ENCODE data around the gene DOK6.

DNA sequence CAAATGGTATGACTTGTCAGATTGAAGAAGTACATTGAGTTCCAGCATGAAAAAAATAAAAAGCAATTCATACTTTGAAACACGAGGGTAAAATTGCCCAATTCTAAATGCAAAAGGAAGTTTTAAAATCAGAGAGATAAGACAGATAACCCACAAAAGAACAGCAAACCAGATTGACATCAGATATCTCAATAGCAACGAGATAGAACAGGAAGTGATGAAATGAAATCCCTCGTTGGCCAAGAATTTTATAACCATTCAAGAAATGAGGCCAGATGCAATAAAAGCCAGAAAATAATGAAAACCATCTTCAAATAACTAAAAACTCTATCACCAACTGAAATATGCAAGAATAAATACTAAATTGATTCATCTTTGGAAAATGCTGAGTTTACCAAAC lies 374.1 kb downstream of the DOK6 start:
- TF ChIP-seq, protein P1, sequence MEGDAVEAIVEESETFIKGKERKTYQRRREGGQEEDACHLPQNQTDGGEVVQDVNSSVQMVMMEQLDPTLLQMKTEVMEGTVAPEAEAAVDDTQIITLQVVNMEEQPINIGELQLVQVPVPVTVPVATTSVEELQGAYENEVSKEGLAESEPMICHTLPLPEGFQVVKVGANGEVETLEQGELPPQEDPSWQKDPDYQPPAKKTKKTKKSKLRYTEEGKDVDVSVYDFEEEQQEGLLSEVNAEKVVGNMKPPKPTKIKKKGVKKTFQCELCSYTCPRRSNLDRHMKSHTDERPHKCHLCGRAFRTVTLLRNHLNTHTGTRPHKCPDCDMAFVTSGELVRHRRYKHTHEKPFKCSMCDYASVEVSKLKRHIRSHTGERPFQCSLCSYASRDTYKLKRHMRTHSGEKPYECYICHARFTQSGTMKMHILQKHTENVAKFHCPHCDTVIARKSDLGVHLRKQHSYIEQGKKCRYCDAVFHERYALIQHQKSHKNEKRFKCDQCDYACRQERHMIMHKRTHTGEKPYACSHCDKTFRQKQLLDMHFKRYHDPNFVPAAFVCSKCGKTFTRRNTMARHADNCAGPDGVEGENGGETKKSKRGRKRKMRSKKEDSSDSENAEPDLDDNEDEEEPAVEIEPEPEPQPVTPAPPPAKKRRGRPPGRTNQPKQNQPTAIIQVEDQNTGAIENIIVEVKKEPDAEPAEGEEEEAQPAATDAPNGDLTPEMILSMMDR (conservative IDR thresholded peaks at IDR 0.05; ENCODE audit: low read depth in 2 of 2), result no peak
- TF ChIP-seq EZH2phosphoT487 (IDR thresholded peaks at IDR 0.05; ENCODE audit: unreplicated experiment) (no peak), POLR2AphosphoS5 (IDR thresholded peaks at IDR 0.05; ENCODE audit: low read depth) (no peak)
